HG02943 (cell line): ENCODE measurements around the gene KCNG2.

Experiments
- ATAC-seq: cut with Tn5 transposase; IDR thresholded peaks from one replicate; pipeline ENCODE4 v1.9.1; 2021; ENCODE audit warnings: mild to moderate bottlenecking, low read depth, moderate library complexity; ENCODE audit not compliant: unreplicated experiment

KCNG2 gene

GRCh38 chr18:79901665-79902064 lies 103.9 kb downstream of the KCNG2 start:
- no peak for ATAC-seq

GRCh38 chr18:79902075-79902474 lies 104.3 kb downstream of the KCNG2 start:
- ATAC-seq, result no peak

GRCh38 chr18:79902640-79903039 lies 104.9 kb downstream of the KCNG2 start:
- no peak for ATAC-seq

- ATAC-seq, result no peak
Observed at GRCh38 chr18:79903071-79903635, 105.4 kb downstream of the KCNG2 start.

GRCh38 chr18:79903787-79904356 lies 106.1 kb downstream of the KCNG2 start:
- ATAC-seq, result no peak

- no peak for ATAC-seq
Observed at GRCh38 chr18:79904357-79905147, 106.8 kb downstream of the KCNG2 start.

GRCh38 chr18:79905389-79905911 lies 107.7 kb downstream of the KCNG2 start:
- no peak for ATAC-seq

GRCh38 chr18:79905993-79906392 lies 108.3 kb downstream of the KCNG2 start:
- no peak for ATAC-seq

- no peak for ATAC-seq
Observed at GRCh38 chr18:79906706-79907105, 109.0 kb downstream of the KCNG2 start.

- ATAC-seq, result no peak
Observed at GRCh38 chr18:79910563-79911343, 113.0 kb downstream of the KCNG2 start.

GRCh38 chr18:79911344-79912270 lies 113.9 kb downstream of the KCNG2 start:
- no peak for ATAC-seq

- no peak for ATAC-seq
Observed at GRCh38 chr18:79912409-79912991, 114.8 kb downstream of the KCNG2 start.

- no peak for ATAC-seq
Observed at GRCh38 chr18:79912994-79913831, 115.5 kb downstream of the KCNG2 start.

GRCh38 chr18:79914614-79915160 lies 116.9 kb downstream of the KCNG2 start:
- ATAC-seq, result no peak

- ATAC-seq, result no peak
Observed at GRCh38 chr18:79915161-79916127, 117.7 kb downstream of the KCNG2 start.

GRCh38 chr18:79916128-79916494 lies 118.4 kb downstream of the KCNG2 start:
- ATAC-seq, result no peak

GRCh38 chr18:79916546-79917168 lies 118.9 kb downstream of the KCNG2 start:
- no peak for ATAC-seq
